AG04449 (cell line): ENCODE data around the gene TBC1D30.
"Not testable (repeated sequence)": the region's sequence is repeated elsewhere in the genome, so short reads cannot be mapped to it uniquely, and the experiment has no call there.

Source experiments
- CTCF ChIA-PET: fragments of 350-600 bp; formaldehyde crosslinking; extraction: SDS; loops from one replicate; lab custom pipeline; 2021; ENCODE audit warnings: antibody characterized with exemption; lab: Yijun Ruan, JAX
- POLR2A ChIA-PET: fragments of 400-600, 350-600 bp; formaldehyde crosslinking; extraction: SDS; loops from one replicate; lab custom pipeline; 2020; ENCODE audit warnings: antibody characterized with exemption, inconsistent platforms; lab: Yijun Ruan, JAX
- DNase-seq: peaks from one replicate; pipeline ENCODE4 v3.0.0-alpha.2; 2010; ENCODE audit warnings: low read depth, low spot score
- H3K4me3 ChIP-seq: 2 replicates; pipeline ENCODE4 v1.5.1; 2011; ENCODE audit warnings: low read depth, mild to moderate bottlenecking, control low read depth, low read length
- TF ChIP-seq, protein P1 (sequence below): IDR thresholded peaks from one replicate; pipeline ENCODE4 v1.5.1; 2011; ENCODE audit warnings: mild to moderate bottlenecking, moderate library complexity, low read length, control low read depth, inconsistent platforms; ENCODE audit not compliant: insufficient read depth; ENCODE audit errors: missing control alignments

Gene TBC1D30

DNA sequence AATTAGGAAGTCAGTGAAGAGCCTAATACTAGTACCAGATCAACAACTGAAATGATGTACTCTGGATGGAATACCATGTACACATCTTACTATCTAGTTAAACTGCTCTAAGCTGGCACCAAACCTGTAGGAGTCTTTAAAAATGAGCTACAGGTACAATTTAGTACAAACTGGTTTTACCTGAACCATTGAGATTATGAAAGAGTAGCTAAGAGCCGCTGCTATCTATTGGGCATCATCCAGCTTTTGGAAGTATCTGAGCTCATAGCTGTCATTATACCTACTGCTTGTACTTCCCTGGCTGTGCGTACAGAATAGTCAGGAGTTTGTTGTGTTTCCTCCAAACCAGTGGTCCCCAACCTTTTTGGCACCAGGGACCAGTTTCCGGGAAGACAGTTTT is 12.4 kb downstream of the TBC1D30 start:
- DNase-seq = no peak
- ChIA-PET POLR2A (no interaction called here), CTCF (interaction anchor here (1.8 kb wide), 1 partner anchor 35 kb away, joined by 5 read pairs; no protein-coding TSS in a partner anchor)

DNA sequence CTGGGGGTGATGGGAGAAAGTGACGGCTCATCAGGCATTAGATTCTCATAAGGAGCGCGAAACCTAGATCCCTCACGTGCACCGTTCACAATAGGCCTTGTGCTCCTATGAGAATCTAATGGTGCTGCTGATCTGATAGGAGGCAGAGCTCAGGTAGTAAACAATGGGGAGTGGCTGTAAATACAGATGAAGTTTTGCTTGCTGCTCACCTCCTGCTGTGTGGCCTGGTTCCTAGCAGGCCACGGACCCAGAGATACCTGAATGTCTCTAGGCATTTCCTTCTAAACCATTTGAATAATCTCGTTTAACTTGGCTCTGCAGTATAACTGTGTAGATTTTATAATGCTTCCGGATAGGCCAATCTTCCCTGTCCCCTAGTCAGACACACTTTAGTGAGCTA is 13.0 kb downstream of the TBC1D30 start:
- TF ChIP-seq, protein P1, sequence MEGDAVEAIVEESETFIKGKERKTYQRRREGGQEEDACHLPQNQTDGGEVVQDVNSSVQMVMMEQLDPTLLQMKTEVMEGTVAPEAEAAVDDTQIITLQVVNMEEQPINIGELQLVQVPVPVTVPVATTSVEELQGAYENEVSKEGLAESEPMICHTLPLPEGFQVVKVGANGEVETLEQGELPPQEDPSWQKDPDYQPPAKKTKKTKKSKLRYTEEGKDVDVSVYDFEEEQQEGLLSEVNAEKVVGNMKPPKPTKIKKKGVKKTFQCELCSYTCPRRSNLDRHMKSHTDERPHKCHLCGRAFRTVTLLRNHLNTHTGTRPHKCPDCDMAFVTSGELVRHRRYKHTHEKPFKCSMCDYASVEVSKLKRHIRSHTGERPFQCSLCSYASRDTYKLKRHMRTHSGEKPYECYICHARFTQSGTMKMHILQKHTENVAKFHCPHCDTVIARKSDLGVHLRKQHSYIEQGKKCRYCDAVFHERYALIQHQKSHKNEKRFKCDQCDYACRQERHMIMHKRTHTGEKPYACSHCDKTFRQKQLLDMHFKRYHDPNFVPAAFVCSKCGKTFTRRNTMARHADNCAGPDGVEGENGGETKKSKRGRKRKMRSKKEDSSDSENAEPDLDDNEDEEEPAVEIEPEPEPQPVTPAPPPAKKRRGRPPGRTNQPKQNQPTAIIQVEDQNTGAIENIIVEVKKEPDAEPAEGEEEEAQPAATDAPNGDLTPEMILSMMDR = no peak
- ChIA-PET POLR2A (no interaction called here), CTCF (no interaction called here)
- no peak overlapping the region for H3K4me3 ChIP-seq
- no peak for DNase-seq

More for the DNA sequence above, 12.4 kb downstream of the TBC1D30 start:
- no peak overlapping the region for H3K4me3 ChIP-seq
- TF ChIP-seq, protein P1 = no peak

DNA sequence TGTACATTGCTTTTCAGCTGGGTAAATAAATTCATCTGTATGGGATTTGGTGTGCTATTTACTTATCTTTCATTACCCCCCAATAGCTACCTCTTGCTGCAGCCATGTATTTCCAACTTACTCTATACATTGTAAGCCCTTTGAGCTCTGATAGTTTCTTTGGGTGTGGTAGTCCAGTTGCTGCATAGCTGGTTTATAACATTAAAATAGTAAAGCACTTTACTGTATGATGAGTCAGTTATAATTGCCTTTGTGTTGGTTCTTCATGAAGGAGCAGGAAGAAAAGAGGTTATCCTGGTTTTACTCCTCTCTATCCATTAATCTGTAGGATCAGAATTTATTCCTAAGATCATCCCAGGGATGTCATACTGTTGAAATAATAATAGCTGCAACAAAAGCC is 15.7 kb downstream of the TBC1D30 start:
- POLR2A ChIA-PET = no interaction called here
- no peak overlapping the region for H3K4me3 ChIP-seq
- DNase-seq = no peak
- TF ChIP-seq, protein P1 = no peak
- CTCF ChIA-PET = interaction anchor here (1.2 kb wide), 1 partner anchor 38 kb away, joined by 4 read pairs; no protein-coding TSS in a partner anchor

DNA sequence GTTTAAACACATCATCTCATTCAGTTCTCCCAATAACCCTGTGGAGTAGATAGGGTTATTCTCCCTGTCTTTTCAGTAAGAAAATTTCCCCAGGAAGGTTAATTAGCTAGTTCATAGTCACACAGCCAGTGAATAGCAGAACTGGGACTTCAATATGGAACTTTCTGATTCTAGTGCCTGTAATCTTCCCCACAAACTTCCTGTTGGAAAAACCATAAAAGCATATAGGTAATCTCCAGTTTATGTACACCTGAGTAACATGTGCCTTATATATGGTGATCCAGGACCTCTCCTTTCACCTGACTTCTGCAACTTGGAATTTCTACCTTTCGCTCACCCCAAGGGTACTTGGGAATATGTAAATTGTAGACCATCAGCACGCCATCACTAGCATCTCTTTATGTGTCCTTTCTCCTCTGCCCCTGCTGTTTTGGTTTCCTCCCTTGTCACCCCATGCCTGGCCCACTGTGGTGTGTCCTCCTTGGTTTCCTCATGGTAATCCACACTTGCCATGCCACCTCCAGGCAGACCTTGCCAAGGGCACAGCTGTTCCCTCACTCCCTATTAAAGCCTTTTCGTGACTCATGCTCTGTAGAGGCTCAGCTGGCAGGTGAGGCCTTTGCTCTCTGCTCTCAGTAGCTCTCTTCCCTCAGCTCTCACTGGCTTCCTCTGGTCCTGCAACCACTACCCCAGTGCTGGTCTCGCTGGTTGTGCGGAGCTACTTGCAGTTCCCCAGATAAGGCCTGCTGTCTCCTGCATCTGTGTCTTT is 16.7 kb downstream of the TBC1D30 start:
- TF ChIP-seq, protein P1 = no peak
- ChIA-PET CTCF (no interaction called here), POLR2A (no interaction called here)
- no peak for DNase-seq
- H3K4me3 ChIP-seq = no peak overlapping the region

DNA sequence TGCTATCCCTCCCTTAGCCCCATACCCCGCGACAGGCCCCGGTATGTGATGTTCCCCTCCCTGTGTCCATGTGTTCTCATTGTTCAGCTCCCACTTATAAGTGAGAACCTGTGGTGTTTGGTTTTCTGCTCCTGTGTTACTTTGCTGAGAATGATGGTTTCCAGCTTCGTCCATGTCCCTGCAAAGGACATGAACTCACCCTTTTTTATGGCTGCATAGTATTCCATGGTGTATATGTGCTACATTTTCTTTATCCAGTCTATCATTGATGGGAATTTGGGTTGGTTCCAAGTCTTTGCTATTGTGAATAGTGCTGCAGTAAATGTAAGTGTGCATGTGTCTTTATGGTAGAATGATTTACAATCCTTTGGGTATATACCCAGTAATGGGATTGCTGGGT is 24.0 kb downstream of the TBC1D30 start:
- POLR2A ChIA-PET, CTCF ChIA-PET, DNase-seq, H3K4me3 ChIP-seq: not testable (repeated sequence)

DNA sequence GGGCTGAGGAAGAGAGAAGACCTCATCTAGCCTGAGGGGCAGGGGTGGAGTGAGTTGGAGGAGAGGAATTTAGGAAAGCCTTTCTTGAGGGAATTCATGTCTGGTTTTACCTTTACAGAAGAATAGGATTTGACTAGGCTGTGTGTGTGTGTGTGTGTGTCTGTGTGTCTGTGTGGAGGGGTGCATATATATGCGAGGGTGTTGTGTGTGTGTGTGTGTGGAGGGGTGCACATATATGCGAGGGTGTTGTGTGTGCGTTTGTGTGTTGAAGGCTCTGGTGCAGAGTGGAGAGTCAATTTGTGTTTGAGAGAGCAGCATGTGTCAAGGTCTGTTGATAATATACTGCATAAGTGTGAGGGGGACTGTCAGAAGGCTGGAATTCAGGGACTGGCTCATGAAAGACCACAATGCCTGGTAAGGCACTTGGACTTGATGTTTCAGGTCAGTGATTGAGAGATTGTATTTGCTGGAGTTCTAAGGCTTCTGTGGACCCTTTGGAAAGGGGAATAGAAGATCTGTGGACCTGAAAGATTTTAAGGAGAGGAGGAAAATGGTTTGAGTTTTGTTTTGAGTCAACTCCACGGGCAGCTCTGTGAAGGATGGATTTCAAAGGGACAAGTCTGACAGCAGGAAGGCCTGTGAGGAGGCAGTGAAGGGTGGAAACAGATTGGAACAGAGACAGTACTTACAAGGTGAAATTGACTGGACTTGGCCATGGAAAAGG is 34.6 kb downstream of the TBC1D30 start:
- DNase-seq = no peak
- POLR2A ChIA-PET = no interaction called here

More for the DNA sequence above, 34.6 kb downstream of the TBC1D30 start:
- TF ChIP-seq, protein P1 = no peak
- CTCF ChIA-PET = no interaction called here
- H3K4me3 ChIP-seq = no peak overlapping the region
